Naive thymus-derived CD4-positive, alpha-beta T cell (primary cell): ENCODE data around the gene MBOAT1. TPM values are rescaled to one million over a fixed set of nuclear protein-coding genes. Genes with fewer than 3 reads are reported as not detected.

Experiments used
- ATAC-seq: fragments of 150-1000 bp; cut with Tn5 transposase; 2 replicates; pipeline ENCODE4 v1.10.0; 2021; ENCODE audit warnings: mild to moderate bottlenecking, moderate library complexity
- CTCF ChIA-PET: fragments of 350-600 bp; sonication (Branson Sonifier 250); formaldehyde crosslinking; loops from one replicate; lab custom pipeline; 2021; ENCODE audit warnings: antibody characterized with exemption; lab: Charles Lee
- POLR2A ChIA-PET: fragments of 350-600 bp; sonication (Branson Sonifier 250); formaldehyde crosslinking; loops from one replicate; lab custom pipeline; 2021; ENCODE audit warnings: antibody characterized with exemption, inconsistent platforms; lab: Charles Lee
- DNase-seq, 9 donors: peaks; one replicate each; pipeline versions ENCODE4 v3.0.0 to v3.0.0-alpha.2; 2020 to 2022; ENCODE audit warnings: mixed read lengths in 1 of 9
- H3K27ac ChIP-seq: one replicate; pipeline ENCODE4 v1.7.0; 2013; ENCODE audit warnings: mild to moderate bottlenecking, low read depth, low read length, moderate library complexity
- H3K27me3 ChIP-seq, 2 donors: one replicate each; pipeline ENCODE4 v1.7.0; 2013; ENCODE audit warnings: low read length in 2 of 2, mild to moderate bottlenecking in 2 of 2, moderate library complexity in 2 of 2; ENCODE audit not compliant: control insufficient read depth in 2 of 2, insufficient read depth in 2 of 2
- H3K36me3 ChIP-seq, 3 experiments: 1 replicate in 2 of 3; 2 replicates in 1 of 3; pipeline ENCODE4 v1.7.0; 2013; ENCODE audit warnings: low read length in 3 of 3, mild to moderate bottlenecking in 3 of 3, moderate library complexity in 1 of 3; ENCODE audit not compliant: insufficient read depth in 3 of 3, control insufficient read depth in 2 of 3
- H3K4me1 ChIP-seq, 2 donors: one replicate each; pipeline ENCODE4 v1.7.0; 2013; ENCODE audit warnings: low read length in 2 of 2, mild to moderate bottlenecking in 2 of 2, moderate library complexity in 1 of 2; ENCODE audit not compliant: control insufficient read depth in 2 of 2, insufficient read depth in 2 of 2
- H3K4me3 ChIP-seq: 2 replicates; pipeline ENCODE4 v1.7.0; 2013; ENCODE audit warnings: mild to moderate bottlenecking, low read length
- H3K9me3 ChIP-seq, 3 experiments: 1 replicate in 2 of 3; 2 replicates in 1 of 3; pipeline ENCODE4 v1.7.0; 2013; ENCODE audit warnings: low read length in 3 of 3; ENCODE audit not compliant: control insufficient read depth in 2 of 3
- H3K27ac Mint-ChIP-seq, 9 donors: one replicate each; pipeline ENCODE4 v1.8.0; 2020 to 2022; ENCODE audit warnings: mixed read lengths in 9 of 9, mild to moderate bottlenecking in 8 of 9, moderate library complexity in 5 of 9, inconsistent platforms in 2 of 9
- H3K27me3 Mint-ChIP-seq, 5 donors: one replicate each; pipeline ENCODE4 v1.8.0; 2021 to 2022; ENCODE audit warnings: mixed read lengths in 5 of 5, mild to moderate bottlenecking in 1 of 5
- H3K36me3 Mint-ChIP-seq, 5 donors: one replicate each; pipeline ENCODE4 v1.8.0; 2020 to 2022; ENCODE audit warnings: mixed read lengths in 5 of 5, mild to moderate bottlenecking in 3 of 5, inconsistent platforms in 1 of 5
- H3K4me1 Mint-ChIP-seq, 7 donors: one replicate each; pipeline ENCODE4 v1.8.0; 2020 to 2022; ENCODE audit warnings: mixed read lengths in 7 of 7, mild to moderate bottlenecking in 3 of 7, inconsistent platforms in 1 of 7
- H3K4me3 Mint-ChIP-seq, 10 donors: one replicate each; pipeline ENCODE4 v1.8.0; 2020 to 2022; ENCODE audit warnings: mild to moderate bottlenecking in 10 of 10, mixed read lengths in 10 of 10, moderate library complexity in 6 of 10, inconsistent platforms in 2 of 10
- H3K9me3 Mint-ChIP-seq, 11 donors: one replicate each; pipeline ENCODE4 v1.8.0; 2020 to 2022; ENCODE audit warnings: mixed read lengths in 11 of 11, mild to moderate bottlenecking in 4 of 11, inconsistent platforms in 1 of 11, moderate library complexity in 1 of 11
- intact Hi-C, 2 donors: fragments of 100-400 bp; cut with micrococcal nuclease; formaldehyde crosslinking; loops; one replicate each; pipeline ENCODE4 v1.15.1; 2023
- polyA plus RNA-seq, 2 donors: library from polyadenylated mRNA; unstranded; fragments of 300-500 nt; fragmentation: Illumina TruSeq; gene quantifications; one replicate each; pipeline ENCODE4 v1.2.3, GENCODE V29; 2021
- total RNA-seq, 6 experiments: library from RNA in 5 of 6; stranded (reverse) in 5 of 6; gene quantifications; 1 replicate in 5 of 6; 2 replicates in 1 of 6; pipeline ENCODE4 v1.2.3 and lab custom pipeline; 2021 to 2026

Gene MBOAT1
- total and polyA plus RNA-seq, 7 experiments from 2014 or later: 0.84 to 24.7 (median 9.5) TPM

DNA sequence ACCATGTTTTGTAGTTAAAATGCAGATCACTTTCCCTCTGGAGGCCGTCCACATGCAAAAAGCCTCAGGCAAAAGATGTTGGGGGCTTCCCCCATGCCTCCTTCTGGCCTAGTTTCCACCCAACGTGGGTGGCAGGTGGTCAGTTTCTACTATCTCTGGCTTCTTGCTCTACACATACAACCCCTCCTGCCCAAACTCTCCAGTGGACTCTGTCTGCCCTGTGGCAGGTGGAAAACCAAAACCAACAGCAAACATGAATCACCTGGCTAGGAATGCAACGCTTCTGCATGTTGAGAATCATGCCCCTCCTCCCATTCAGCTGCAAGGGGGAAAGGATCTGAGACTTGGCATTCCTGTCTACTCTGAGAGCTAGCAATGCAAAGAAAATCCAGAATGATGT lies 94.8 kb downstream of the MBOAT1 start:
- H3K36me3 Mint-ChIP-seq: peaks cover 3 to 28% (median 18%) of the 10 kb centered on the region in 5 donors
- H3K27me3 ChIP-seq: no peaks in the 10 kb centered on the region
- H3K9me3 Mint-ChIP-seq: no peaks in the 10 kb centered on the region
- ChIA-PET CTCF (interaction anchor here (0.9 kb wide), 1 partner anchor 9 kb away, joined by 3 read pairs; no protein-coding TSS in a partner anchor), POLR2A (no interaction called here)
- ATAC-seq: no peak
- H3K27ac ChIP-seq: no peak overlapping the region
- no peaks in the 10 kb centered on the region for H3K36me3 ChIP-seq
- H3K4me1 Mint-ChIP-seq: no peaks in the 10 kb centered on the region
- H3K4me1 ChIP-seq: no peaks in the 10 kb centered on the region
- H3K4me3 Mint-ChIP-seq: no peak overlapping the region
- intact Hi-C loops: no loop called here
- H3K4me3 ChIP-seq: no peak overlapping the region
- H3K9me3 ChIP-seq: no peaks in the 10 kb centered on the region
- H3K27ac Mint-ChIP-seq: no peak overlapping the region
- no peaks in the 10 kb centered on the region for H3K27me3 Mint-ChIP-seq
- no peak for DNase-seq

DNA sequence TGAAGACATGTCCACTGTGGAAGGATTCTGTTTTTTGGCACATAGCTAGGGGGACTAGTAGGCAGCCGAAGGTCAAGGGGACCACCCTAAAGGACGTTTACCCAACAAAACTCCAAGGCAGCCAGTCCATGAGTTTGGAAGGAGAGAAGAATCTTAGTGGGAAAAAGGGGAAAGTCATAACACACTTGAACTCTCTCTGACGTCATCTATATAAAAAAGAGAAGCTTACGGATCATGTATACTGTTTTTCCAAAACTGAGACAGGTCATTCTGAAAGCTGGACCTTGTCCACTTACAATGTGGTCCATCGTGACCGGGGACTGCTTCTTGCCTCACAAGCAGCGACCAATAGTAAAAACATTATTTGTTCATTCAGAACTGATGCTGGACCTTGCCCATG lies 95.5 kb downstream of the MBOAT1 start:
- no peaks in the 10 kb centered on the region for H3K4me1 Mint-ChIP-seq
- intact Hi-C loops: no loop called here
- no peaks in the 10 kb centered on the region for H3K36me3 ChIP-seq
- H3K9me3 ChIP-seq: no peaks in the 10 kb centered on the region
- POLR2A ChIA-PET: no interaction called here
- no peak for ATAC-seq
- H3K27me3 Mint-ChIP-seq: no peaks in the 10 kb centered on the region
- no peak overlapping the region for H3K27ac Mint-ChIP-seq
- no peaks in the 10 kb centered on the region for H3K9me3 Mint-ChIP-seq
- DNase-seq: no peak
- H3K4me3 ChIP-seq: no peak overlapping the region
- H3K36me3 Mint-ChIP-seq: peaks cover 3 to 30% (median 18%) of the 10 kb centered on the region in 5 donors
- no peak overlapping the region for H3K27ac ChIP-seq
- CTCF ChIA-PET: interaction anchor here (0.9 kb wide), 1 partner anchor 10 kb away, joined by 3 read pairs; no protein-coding TSS in a partner anchor
- H3K4me1 ChIP-seq: no peaks in the 10 kb centered on the region
- no peaks in the 10 kb centered on the region for H3K27me3 ChIP-seq
- H3K4me3 Mint-ChIP-seq: no peak overlapping the region

DNA sequence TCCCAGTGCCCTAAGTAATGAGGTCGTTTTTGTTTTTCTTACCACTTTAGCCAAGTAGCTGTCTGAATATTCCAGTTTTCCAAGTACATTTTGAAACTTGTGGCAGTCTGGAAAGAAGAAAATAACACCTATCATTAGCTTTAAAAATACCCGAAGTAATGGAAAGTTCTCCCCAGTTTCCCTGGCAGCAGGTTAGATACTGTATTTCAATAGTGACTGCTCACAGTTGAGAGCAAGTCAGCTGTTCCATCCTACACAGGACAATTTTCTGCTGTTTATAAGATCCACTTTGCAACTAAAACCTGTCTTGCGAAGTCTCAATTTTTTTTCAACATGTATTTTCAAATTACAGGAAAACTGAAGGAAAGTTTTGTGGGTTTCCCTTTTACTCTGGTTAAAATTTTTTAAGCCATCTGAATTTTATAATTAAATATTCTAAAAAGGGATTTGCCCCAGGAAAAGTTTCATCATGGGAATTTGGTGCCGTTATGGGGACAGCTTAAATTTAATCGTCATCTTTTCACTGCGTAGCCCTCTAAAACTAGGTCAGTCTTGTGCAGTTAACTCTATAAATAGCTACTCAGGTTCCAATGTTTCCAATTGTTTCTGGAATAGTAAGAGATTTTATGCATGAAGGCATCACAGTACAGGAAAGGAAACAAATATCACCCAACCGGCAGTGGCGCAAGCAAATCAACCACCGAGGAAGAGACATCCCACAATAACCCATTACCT lies 96.9 kb downstream of the MBOAT1 start:
- Histone ChIP-seq H3K27me3 (no peaks in the 10 kb centered on the region), H3K27ac (no peak overlapping the region), H3K9me3 (no peaks in the 10 kb centered on the region), H3K4me3 (no peak overlapping the region), H3K36me3 (no peaks in the 10 kb centered on the region), H3K4me1 (no peaks in the 10 kb centered on the region)
- DNase-seq (no peak), ATAC-seq (no peak)
- Mint-ChIP-seq H3K4me1 (no peaks in the 10 kb centered on the region), H3K4me3 (no peak overlapping the region), H3K9me3 (no peaks in the 10 kb centered on the region), H3K36me3 (peaks cover 3 to 37% (median 18%) of the 10 kb centered on the region in 5 donors), H3K27me3 (no peaks in the 10 kb centered on the region), H3K27ac (no peak overlapping the region)
- intact Hi-C loops: no loop called here
- CTCF ChIA-PET: interaction anchor here (0.7 kb wide), 2 partner anchors 376 to 710 kb away, joined by 3 to 6 read pairs; no protein-coding TSS in a partner anchor
- POLR2A ChIA-PET: no interaction called here

DNA sequence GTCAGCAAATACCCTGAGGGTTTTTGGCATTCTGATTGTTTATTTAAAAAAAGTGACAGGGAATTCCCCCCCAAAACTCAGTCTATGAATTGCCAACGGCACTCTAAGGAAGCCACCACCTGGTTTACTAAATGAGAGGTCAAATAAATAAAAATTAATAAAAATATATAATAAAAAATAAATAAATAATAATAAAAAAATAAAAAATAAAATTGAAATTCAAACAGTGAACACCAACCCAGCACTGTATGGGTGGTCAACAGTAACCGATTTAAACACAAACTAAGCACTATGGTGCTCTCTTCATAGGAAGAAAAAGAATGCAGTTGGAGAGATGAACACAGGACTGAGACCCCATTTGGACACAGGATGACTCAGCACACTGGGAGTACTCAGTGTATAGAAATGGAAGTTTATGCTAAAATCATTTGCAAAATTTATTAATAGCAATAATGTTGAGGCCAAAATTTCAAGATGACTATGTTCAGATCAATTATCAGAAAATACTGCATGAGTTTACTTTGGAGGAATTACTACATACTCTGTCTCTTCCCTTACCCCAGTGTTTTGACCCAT lies 98.5 kb downstream of the MBOAT1 start:
- DNase-seq (no peak), ATAC-seq (no peak)
- peaks cover 3 to 38% (median 24%) of the 10 kb centered on the region in 5 donors for H3K36me3 Mint-ChIP-seq
- ChIA-PET POLR2A (no interaction called here), CTCF (no interaction called here)
- H3K27me3 Mint-ChIP-seq: no peaks in the 10 kb centered on the region
- intact Hi-C loops: no loop called here
- H3K4me1 ChIP-seq: no peaks in the 10 kb centered on the region
- H3K27ac Mint-ChIP-seq: no peak overlapping the region
- no peaks in the 10 kb centered on the region for H3K27me3 ChIP-seq
- no peak overlapping the region for H3K4me3 Mint-ChIP-seq
- no peaks in the 10 kb centered on the region for H3K9me3 Mint-ChIP-seq
- H3K4me3 ChIP-seq: no peak overlapping the region
- H3K27ac ChIP-seq: no peak overlapping the region
- peaks cover 0 to 3% (median 0%) of the 10 kb centered on the region in 7 donors for H3K4me1 Mint-ChIP-seq
- no peaks in the 10 kb centered on the region for H3K9me3 ChIP-seq
- peaks cover 0 to 4% (median 4%) of the 10 kb centered on the region in 3 experiments for H3K36me3 ChIP-seq

DNA sequence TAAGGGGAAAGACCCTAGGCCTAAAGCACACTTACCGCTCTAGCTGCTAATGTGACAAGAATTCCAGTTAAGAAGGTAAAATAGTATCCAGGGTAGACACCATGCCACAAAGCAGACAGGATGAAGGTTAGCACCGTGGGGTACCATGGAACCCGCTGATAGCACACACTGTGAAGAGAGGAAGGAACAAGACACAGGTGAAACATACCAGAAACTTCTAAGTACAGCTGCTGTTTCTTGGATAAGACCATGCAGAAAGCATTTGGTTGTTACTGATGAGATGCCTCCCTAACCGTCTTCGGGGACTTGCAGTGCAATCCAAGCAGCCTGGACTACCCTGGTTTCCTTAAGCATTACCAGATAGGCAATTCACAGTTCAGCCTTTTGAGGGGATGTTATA lies 99.4 kb downstream of the MBOAT1 start:
- no peaks in the 10 kb centered on the region for H3K9me3 ChIP-seq
- CTCF ChIA-PET: no interaction called here

DNA sequence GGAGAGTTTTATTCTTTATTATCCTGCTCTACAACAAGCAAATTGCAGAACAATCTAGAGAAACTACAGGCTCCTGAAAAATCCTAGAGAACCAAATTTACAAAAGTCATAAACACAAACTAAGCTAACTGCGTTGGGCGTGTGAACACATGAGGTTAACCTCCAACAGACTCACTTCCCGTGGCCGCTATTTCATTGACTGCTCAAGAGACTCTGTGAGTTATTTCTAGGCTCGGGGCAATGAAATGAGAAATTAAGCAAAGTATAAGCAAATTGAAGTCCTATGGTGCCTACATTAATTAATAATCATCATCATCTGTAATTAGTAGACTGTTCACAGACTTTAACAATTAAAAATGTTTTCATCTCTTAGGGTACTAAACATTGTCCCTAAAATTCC lies 100.0 kb downstream of the MBOAT1 start:
- DNase-seq (no peak), ATAC-seq (no peak)
- Mint-ChIP-seq H3K36me3 (peaks cover 0 to 44% (median 19%) of the 10 kb centered on the region in 5 donors), H3K27ac (no peak overlapping the region), H3K4me3 (no peak overlapping the region), H3K27me3 (no peaks in the 10 kb centered on the region), H3K9me3 (no peaks in the 10 kb centered on the region), H3K4me1 (peaks cover 0 to 3% (median 0%) of the 10 kb centered on the region in 7 donors)
- ChIA-PET POLR2A (no interaction called here), CTCF (no interaction called here)
- H3K4me3 ChIP-seq: no peak overlapping the region
- no peaks in the 10 kb centered on the region for H3K27me3 ChIP-seq
- intact Hi-C loops: no loop called here
- H3K4me1 ChIP-seq: no peaks in the 10 kb centered on the region
- H3K9me3 ChIP-seq: no peaks in the 10 kb centered on the region
- peaks cover 0 to 8% (median 4%) of the 10 kb centered on the region in 3 experiments for H3K36me3 ChIP-seq
- no peak overlapping the region for H3K27ac ChIP-seq

More for the DNA sequence above, 99.4 kb downstream of the MBOAT1 start:
- H3K27ac ChIP-seq: no peak overlapping the region
- peaks cover 0 to 8% (median 4%) of the 10 kb centered on the region in 3 experiments for H3K36me3 ChIP-seq
- no peak overlapping the region for H3K4me3 ChIP-seq
- Mint-ChIP-seq H3K36me3 (peaks cover 3 to 39% (median 22%) of the 10 kb centered on the region in 5 donors), H3K4me3 (no peak overlapping the region), H3K9me3 (no peaks in the 10 kb centered on the region), H3K27ac (no peak overlapping the region), H3K4me1 (peaks cover 0 to 3% (median 0%) of the 10 kb centered on the region in 7 donors), H3K27me3 (no peaks in the 10 kb centered on the region)
- ATAC-seq (no peak), DNase-seq (no peak)
- POLR2A ChIA-PET: no interaction called here
- H3K27me3 ChIP-seq: no peaks in the 10 kb centered on the region
- intact Hi-C loops: no loop called here
- H3K4me1 ChIP-seq: no peaks in the 10 kb centered on the region
